OCI-LY3 (cell line): ENCODE data around the gene ACCS.
A peak's percentile ranks its signal among the peaks of the same experiment; 100 is the strongest.

ENCODE experiments used
- H2AFZ ChIP-seq: fragments of 200-600, 300-600 bp; shearing (Covaris generic); 2 replicates; pipeline ENCODE4 v1.6.0; 2014; ENCODE audit warnings: antibody characterized with exemption, low read depth, low read length
- H3K27ac ChIP-seq: fragments of 200-600, 300-600 bp; sonication (generic); 2 replicates; pipeline ENCODE4 v1.5.1; 2014; ENCODE audit warnings: mild to moderate bottlenecking, low read length, moderate library complexity, mixed read lengths
- H3K27me3 ChIP-seq: fragments of 200-600, 300-600 bp; sonication (generic); 2 replicates; pipeline ENCODE4 v1.6.1; 2014; ENCODE audit warnings: low read depth, low read length, mixed read lengths
- H3K36me3 ChIP-seq: fragments of 200-600, 300-600 bp; sonication (generic); replicated peaks from 2 replicates; pipeline ENCODE3; 2014; ENCODE audit warnings: low read depth, low read length, mixed read lengths
- H3K4me1 ChIP-seq: fragments of 300-600, 200-600 bp; sonication (generic); 2 replicates; pipeline ENCODE4 v1.6.1; 2014; ENCODE audit warnings: low read length, mixed read lengths
- H3K4me2 ChIP-seq: fragments of 200-600, 300-600 bp; sonication (generic); 2 replicates; pipeline ENCODE4 v1.6.1; 2014; ENCODE audit warnings: low read length, mixed read lengths
- H3K4me3 ChIP-seq: fragments of 300-600, 200-600 bp; sonication (generic); 2 replicates; pipeline ENCODE4 v1.5.1; 2014; ENCODE audit warnings: antibody characterized with exemption, mild to moderate bottlenecking, low read length, moderate library complexity
- H3K79me2 ChIP-seq: fragments of 300-600, 200-600 bp; shearing (Covaris generic); 2 replicates; pipeline ENCODE4 v1.6.1; 2014; ENCODE audit warnings: mild to moderate bottlenecking, low read length, mixed read lengths
- H3K9ac ChIP-seq: fragments of 300-600, 200-600 bp; shearing (Covaris generic); 2 replicates; pipeline ENCODE4 v1.6.0; 2014; ENCODE audit warnings: mild to moderate bottlenecking, low read length, moderate library complexity
- H3K9me3 ChIP-seq: fragments of 200-600, 300-600 bp; shearing (Covaris generic); 2 replicates; pipeline ENCODE4 v1.6.1; 2014; ENCODE audit warnings: low read length, mixed read lengths; ENCODE audit not compliant: insufficient read depth
- H4K20me1 ChIP-seq: fragments of 200-600, 300-600 bp; sonication (generic); 2 replicates; pipeline ENCODE4 v1.6.1; 2016; ENCODE audit warnings: low read length, mixed read lengths; ENCODE audit not compliant: insufficient read depth
- CTCF ChIP-seq: fragments of 200-600, 300-600 bp; sonication (generic); IDR thresholded peaks from 2 replicates; pipeline ENCODE4 v1.5.1; 2014; ENCODE audit warnings: antibody characterized with exemption, low read length, low read depth
- EZH2phosphoT487 ChIP-seq: fragments of 200-600 bp; shearing (Covaris generic); IDR thresholded peaks from 2 replicates; pipeline ENCODE4 v1.6.1; 2018; ENCODE audit warnings: antibody characterized with exemption, mixed run types, low read depth

Gene ACCS

GRCh38 chr11:44095506-44096359, 29.7 kb downstream of the ACCS start, which contains the start of gene EXT2:
TSS of gene EXT2 (plus strand) at chr11:44095678. CDS start at chr11:44107713, 12,035 bp downstream.
- H3K4me2 ChIP-seq: peak within 1 kb of the TSS; percentile 92
- H3K27ac ChIP-seq: no peak within 1 kb of the TSS
- H3K9me3 ChIP-seq: no peaks in the 10 kb centered on the region
- H3K36me3 ChIP-seq: no peaks in the 10 kb centered on the region
- no peaks in the 10 kb centered on the region for H4K20me1 ChIP-seq
- H3K79me2 ChIP-seq: peaks cover 19% of the 10 kb centered on the region
- TF ChIP-seq CTCF (peak; percentile 61), EZH2phosphoT487 (no peak)
- H3K9ac ChIP-seq: peak within 1 kb of the TSS; percentile 73
- 0 out of 2 replicates have a peak within 1 kb of the TSS, but pooled peaks have one; percentile 28 for H2AFZ ChIP-seq
- peaks cover 16% of the 10 kb centered on the region for H3K4me1 ChIP-seq
- peak within 1 kb of the TSS; percentile 95 for H3K4me3 ChIP-seq
- H3K27me3 ChIP-seq: no peaks in the 10 kb centered on the region

- no peak overlapping the region for H3K27ac ChIP-seq
These were observed 30.5 kb downstream of the ACCS start for GRCh38 chr11:44096360-44097185.

GRCh38 chr11:44097821-44098220, 31.8 kb downstream of the ACCS start:
- no peaks in the 10 kb centered on the region for H3K9me3 ChIP-seq
- no peak overlapping the region for H3K9ac ChIP-seq
- H3K4me2 ChIP-seq: no peak overlapping the region
- H3K4me1 ChIP-seq: peaks cover 16% of the 10 kb centered on the region
- TF ChIP-seq CTCF: no peak
- TF ChIP-seq EZH2phosphoT487: no peak
- H3K4me3 ChIP-seq: no peak overlapping the region
- H3K27me3 ChIP-seq: no peaks in the 10 kb centered on the region
- no peaks in the 10 kb centered on the region for H3K36me3 ChIP-seq
- peaks cover 19% of the 10 kb centered on the region for H3K79me2 ChIP-seq
- H2AFZ ChIP-seq: no peak overlapping the region
- H4K20me1 ChIP-seq: no peaks in the 10 kb centered on the region
- no peak overlapping the region for H3K27ac ChIP-seq

More at GRCh38 chr11:44096360-44097185, 30.5 kb downstream of the ACCS start:
- no peaks in the 10 kb centered on the region for H3K9me3 ChIP-seq
- no peaks in the 10 kb centered on the region for H3K36me3 ChIP-seq
- H3K4me2 ChIP-seq: peak overlapping the region; percentile 92
- no peak overlapping the region for H2AFZ ChIP-seq
- no peak for TF ChIP-seq EZH2phosphoT487
- H3K27me3 ChIP-seq: no peaks in the 10 kb centered on the region
- H3K4me1 ChIP-seq: peaks cover 16% of the 10 kb centered on the region
- no peaks in the 10 kb centered on the region for H4K20me1 ChIP-seq
- H3K9ac ChIP-seq: peak overlapping the region; percentile 73
- H3K4me3 ChIP-seq: peak overlapping the region; percentile 95
- peaks cover 19% of the 10 kb centered on the region for H3K79me2 ChIP-seq

- H3K27ac ChIP-seq: no peak overlapping the region
- H3K9ac ChIP-seq: no peak overlapping the region
- peaks cover 8% of the 10 kb centered on the region for H3K4me1 ChIP-seq
- H3K9me3 ChIP-seq: no peaks in the 10 kb centered on the region
- H2AFZ ChIP-seq: no peak overlapping the region
- H3K79me2 ChIP-seq: peaks cover 17% of the 10 kb centered on the region
- H4K20me1 ChIP-seq: no peaks in the 10 kb centered on the region
- H3K27me3 ChIP-seq: no peaks in the 10 kb centered on the region
- peaks cover 3% of the 10 kb centered on the region for H3K36me3 ChIP-seq
- no peak for TF ChIP-seq CTCF
- no peak for TF ChIP-seq EZH2phosphoT487
- no peak overlapping the region for H3K4me2 ChIP-seq
- H3K4me3 ChIP-seq: no peak overlapping the region
These were observed 35.0 kb downstream of the ACCS start for GRCh38 chr11:44101098-44101497.
